PC-3 (cell line): ENCODE data around the gene HOXD3.

ENCODE experiments used
- CTCF ChIP-seq: fragments of 300-600 bp; sonication (generic); conservative IDR thresholded peaks from 2 replicates; pipeline ENCODE4 v1.5.1; 2017; ENCODE audit warnings: antibody characterized with exemption, low read depth, mild to moderate bottlenecking, low read length
- EZH2 ChIP-seq: fragments of 300-600 bp; sonication (generic); IDR thresholded peaks from one replicate; pipeline ENCODE4 v1.6.1; 2017; ENCODE audit warnings: antibody characterized with exemption, mild to moderate bottlenecking, low read length; ENCODE audit not compliant: unreplicated experiment

GRCh38 chr2:176120364-176121189 is 36.5 kb upstream of the HOXD3 start:
- no peak for TF ChIP-seq CTCF
- no peak for TF ChIP-seq EZH2
